ENCODE measurements around the gene RFX3.
A peak's percentile ranks its signal among the peaks of the same experiment; 100 is the strongest.

Gene RFX3

GRCh38 chr9:3285365-3286161 is 240.2 kb downstream of the RFX3 start:
- no peak for DNase-seq

- DNase-seq, result no peak
These were observed 243.4 kb downstream of the RFX3 start for GRCh38 chr9:3282365-3282764.

DNA sequence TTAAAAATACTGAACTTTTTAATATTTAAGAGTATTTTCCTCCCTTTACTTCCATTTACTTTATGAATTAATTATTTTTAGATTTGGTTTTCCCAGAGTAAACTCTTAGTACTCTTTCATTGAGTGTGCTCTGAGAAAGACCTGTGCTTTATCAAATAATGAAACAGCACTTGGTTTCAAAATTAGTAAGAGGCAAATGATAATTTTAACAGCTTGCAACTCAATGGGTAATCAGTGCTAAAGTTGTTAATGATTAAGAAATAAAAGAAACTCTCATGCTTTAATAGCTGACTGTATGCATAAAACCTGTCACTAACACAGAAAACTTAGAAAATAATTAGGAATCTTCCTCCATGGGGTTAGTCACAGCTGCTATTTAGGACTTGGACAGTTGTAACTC is 244.4 kb downstream of the RFX3 start:
- no peak for DNase-seq

DNA sequence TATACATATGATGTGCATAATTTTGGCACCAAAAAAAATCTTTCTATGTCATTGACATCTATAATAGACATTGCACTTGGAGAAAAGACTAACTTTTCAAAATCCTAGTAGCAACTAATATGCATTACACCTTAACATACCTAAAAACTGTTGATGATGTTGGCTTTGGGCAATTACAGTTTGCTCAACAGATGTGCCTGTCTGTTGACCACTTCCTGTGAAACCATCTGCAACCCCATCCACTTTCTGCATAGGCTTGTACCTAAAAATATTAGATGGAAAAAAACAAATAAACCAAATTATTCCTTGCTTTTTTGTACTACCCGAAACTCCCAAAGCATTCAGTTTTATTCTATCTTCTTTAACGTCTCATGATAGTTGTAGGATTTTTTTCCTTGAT is 248.6 kb downstream of the RFX3 start:
- no peak for DNase-seq

- no peak for DNase-seq
These were observed 254.2 kb downstream of the RFX3 start for GRCh38 chr9:3271581-3271980.

GRCh38 chr9:3271157-3271556 is 254.6 kb downstream of the RFX3 start:
- no peak for DNase-seq

- no peak for DNase-seq
These were observed 257.6 kb downstream of the RFX3 start for GRCh38 chr9:3268223-3268622.

DNA sequence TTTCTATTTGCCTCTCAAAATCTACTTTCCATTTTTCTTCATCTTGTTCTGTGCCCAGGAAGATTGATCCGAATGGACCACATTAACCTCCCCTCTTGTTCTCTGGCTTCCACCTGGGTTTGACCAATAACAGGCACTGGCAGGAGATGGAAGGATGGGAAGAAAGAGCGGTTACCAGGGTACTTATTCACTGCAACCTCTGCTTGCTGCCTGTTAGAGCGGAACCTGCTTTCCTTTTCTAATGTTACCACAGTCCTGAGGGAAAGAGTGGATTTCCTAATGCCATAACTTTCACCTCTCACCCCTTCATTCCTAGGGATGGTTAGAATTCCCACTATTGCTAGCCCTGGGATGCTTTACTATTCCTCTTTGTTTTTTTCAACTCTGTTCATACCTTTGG is 262.1 kb downstream of the RFX3 start:
- no peak for DNase-seq

GRCh38 chr9:3262826-3263529 is 262.8 kb downstream of the RFX3 start:
- DNase-seq, result no peak

DNA sequence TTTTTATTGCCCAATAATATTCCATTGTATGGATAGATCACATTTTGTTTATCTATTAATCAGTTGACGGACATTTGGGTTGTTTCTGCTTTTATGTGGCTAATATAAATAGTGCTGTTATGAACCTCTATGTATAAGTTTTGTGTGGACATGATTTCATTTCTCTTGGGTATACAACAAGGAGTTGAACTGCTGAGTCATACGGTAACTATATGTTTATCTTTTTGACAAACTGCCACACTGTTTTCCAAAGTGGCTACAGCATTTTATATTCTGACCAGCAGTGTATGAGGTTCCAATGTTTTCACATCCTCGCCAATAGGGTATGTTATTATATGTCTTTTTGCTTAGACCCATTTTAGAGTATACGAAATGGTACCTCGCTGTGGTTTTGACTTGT is 264.3 kb downstream of the RFX3 start:
- DNase-seq, result no peak

DNA sequence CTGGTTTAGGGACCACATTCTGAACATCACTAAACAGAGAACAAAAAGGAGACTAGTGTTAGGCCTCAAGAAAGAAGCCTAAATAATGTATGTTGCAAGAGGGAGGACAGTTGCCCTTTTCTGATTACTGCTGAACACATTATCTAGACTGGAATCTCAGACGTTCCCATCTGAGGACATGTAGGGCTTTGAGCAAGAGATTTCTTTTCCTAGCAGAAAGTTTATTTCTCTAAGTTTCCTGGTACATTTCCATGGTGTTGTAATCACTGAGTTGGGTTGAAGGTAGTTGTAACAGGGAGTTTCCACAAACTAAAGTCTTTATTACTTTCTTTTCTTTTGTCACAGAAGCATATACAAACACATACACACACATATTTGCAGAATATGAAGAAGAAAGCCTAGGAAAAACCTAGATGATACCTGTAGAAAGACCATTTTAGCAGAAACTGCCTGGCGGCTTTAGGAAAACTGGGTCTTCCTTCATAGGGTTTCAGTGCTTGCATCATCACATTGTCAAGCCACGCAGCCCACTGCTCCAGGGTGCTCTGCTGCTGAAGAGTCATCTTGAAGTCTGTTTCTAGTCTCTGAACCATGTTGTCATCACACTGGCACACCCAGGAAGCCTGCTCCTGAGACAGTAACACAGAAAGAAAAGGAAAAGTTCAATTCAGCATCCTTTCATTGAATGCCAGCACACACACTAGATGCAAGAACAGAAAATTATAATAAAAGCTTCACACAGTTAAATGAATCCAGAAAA is 269.1 kb downstream of the RFX3 start:
- DNase-seq, result no peak

GRCh38 chr9:3251309-3251708 is 274.5 kb downstream of the RFX3 start:
- DNase-seq, result no peak

DNA sequence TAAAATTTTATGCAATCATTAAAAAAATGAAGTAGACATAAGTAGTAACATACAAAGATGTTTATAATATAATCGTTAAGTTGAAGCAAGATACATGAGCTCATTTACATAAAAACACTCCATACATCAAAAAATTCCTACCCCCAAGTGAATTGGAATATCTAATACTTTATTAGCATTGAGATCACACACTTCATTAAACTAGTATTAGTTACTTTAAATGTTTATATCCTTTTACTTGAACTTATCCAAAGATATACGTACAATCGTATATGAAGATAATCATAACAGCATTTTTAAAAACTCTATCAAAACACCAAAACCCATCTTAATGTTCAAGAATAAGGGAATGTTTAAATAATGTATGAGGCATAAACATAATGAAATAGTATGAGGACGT is 275.1 kb downstream of the RFX3 start:
- no peak for DNase-seq

- no peak for DNase-seq
These were observed 278.6 kb downstream of the RFX3 start for GRCh38 chr9:3247211-3247610.

GRCh38 chr9:3246241-3246640 is 279.6 kb downstream of the RFX3 start:
- no peak for DNase-seq

DNA sequence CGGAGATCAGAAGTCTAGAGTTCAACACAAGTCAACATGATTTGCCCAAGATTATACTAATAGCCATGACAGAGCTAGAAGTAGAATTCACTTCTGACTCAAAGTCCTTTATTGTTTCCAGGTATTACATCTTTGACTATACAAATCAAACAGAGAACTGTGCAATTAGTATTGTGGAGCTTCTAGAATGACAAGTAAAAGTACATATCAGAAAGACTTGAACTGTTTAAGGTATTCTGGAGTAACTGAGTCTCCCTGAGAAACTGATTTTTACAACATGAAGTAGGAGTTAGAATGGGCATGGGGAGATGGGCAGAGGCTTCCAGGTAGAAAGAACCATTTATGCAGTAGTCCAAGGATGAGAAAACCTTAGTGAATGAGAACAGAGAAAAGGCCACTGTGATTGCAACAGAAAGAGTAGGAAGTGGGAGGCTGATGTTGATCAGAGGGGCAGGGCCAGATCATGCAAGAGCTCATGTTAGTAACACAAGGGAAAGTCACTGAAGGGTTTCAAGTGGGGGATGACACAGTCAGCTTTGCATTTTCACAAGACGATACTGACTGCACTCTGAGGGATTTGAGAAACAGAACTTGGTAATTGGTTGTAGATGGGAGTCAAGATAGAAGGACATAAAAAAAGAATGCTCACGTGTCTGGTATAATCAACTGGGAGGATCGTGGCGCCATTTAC is 280.7 kb downstream of the RFX3 start:
- DNase-seq, result no peak

- no peak for DNase-seq
These were observed 282.1 kb downstream of the RFX3 start for GRCh38 chr9:3243683-3244082.

GRCh38 chr9:3241290-3241689 is 284.5 kb downstream of the RFX3 start:
- DNase-seq, result peak in 5 of 56 donors; percentile 0 to 18 (median 1)

GRCh38 chr9:3240656-3241268 is 285.0 kb downstream of the RFX3 start:
- DNase-seq, result peak in 45 of 56 donors; percentile 3 to 81 (median 25)

- DNase-seq, result no peak
These were observed 286.6 kb downstream of the RFX3 start for GRCh38 chr9:3239240-3239639.

DNA sequence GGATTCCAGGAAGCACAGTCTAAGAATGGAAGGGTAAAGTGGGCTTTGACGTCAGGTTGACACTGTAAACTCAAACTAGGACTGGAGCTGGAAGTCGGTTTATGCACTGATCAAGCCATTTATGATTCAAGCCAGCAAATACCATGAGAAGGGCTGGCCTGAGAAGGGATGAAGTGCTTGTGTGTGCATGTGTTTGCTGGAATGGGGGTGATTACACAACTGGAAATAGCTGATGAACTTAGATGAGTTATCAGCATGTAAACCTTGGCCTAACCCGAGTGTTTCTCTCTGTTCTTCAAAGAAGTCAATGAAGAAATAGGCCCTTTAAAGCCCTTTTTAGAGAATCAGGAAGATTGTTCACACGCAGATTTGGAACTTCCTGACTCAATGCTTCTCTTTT is 287.6 kb downstream of the RFX3 start:
- no peak for DNase-seq

All from amygdala (tissue), 56 donors.